HG02870 (cell line): Measurements from ENCODE around the gene SPAG16.

Experiments
- ATAC-seq: cut with Tn5 transposase; IDR thresholded peaks from one replicate; pipeline ENCODE4 v1.9.1; 2021; ENCODE audit warnings: mild to moderate bottlenecking, moderate library complexity; ENCODE audit not compliant: unreplicated experiment

SPAG16 gene

DNA sequence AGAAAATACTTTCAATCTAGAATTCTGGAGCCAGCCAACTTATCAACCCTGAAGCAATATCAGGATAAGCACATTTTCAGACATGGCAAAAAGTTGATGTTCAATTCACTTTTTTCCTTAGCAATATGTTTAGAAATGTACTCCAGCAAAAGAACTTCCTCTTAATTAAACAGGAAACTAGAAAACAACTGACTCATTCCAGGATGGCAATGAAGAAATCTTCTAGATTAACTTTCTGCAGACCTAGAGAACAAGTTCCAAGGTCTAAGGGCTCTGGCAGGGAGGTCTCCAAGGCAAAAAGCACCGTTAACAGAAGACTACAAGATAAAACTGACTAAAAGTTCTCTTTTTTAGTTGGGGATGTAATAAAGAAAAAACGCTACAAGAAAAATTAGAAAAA, 1057.4 kb downstream of the SPAG16 start:
- ATAC-seq, result no peak

DNA sequence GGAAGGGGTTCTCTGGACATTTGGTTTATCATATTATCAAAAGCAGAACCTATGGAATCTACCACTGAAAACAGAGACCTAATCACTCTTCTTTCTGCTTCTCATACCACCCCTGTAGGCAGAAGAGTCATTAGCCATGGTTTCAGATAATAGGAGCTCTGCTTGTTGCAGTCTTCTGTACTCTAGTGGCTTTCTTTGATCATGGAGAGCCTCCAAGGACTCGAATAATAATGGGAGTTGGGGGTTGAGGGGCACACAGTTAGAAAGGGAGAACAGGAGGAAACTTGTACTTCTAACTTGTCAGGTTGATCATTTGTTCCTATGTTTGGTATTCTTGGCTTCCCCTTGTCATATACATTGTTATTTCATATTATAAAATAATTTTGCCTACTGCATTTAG, 1074.2 kb downstream of the SPAG16 start:
- no peak for ATAC-seq

GRCh38 chr2:214361116-214361515, 1076.9 kb downstream of the SPAG16 start:
- no peak for ATAC-seq

- no peak for ATAC-seq
Measured at GRCh38 chr2:214365549-214365948, 1081.3 kb downstream of the SPAG16 start.

DNA sequence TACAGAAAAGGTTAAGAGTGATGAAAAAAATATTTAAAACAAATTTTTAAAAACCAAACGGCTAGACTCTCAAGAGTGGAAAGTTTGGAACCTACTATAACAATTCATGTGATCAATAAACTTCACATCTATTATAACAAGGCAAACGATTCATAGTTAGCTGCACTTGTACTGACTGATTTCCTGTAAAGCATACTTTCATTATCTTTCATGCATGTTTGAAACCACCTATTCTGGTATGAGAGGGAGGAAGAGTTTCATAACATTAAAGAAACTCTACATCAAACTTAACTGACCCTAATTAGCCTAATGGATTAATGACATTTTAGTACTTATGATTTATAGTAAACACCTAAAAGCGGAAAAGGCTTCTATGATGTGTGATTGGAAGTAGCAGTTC, 1082.9 kb downstream of the SPAG16 start:
- no peak for ATAC-seq

- ATAC-seq, result no peak
Measured at GRCh38 chr2:214376618-214377285, 1092.5 kb downstream of the SPAG16 start.

- no peak for ATAC-seq
Measured at GRCh38 chr2:214377286-214377624, 1093.0 kb downstream of the SPAG16 start.

- no peak for ATAC-seq
Measured at GRCh38 chr2:214378455-214379103, 1094.3 kb downstream of the SPAG16 start.

DNA sequence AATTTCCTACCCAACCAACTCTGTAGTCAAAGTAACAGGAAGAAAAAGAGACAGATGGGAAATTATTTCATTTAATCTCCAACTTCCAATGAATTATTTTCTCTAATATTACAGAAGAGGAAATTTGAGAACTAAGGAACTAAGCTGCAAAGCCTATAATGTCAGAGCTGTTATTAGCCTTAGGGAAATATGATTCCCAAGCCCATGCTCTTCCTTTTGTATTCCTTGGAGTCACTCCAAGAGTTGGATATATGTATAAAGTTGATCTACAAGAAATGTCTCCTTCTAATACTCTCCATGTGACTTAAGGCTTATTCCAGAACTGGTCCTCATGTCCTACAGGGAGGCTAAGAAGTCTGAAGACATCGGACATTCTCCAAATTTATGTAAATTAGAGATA, 1095.0 kb downstream of the SPAG16 start:
- no peak for ATAC-seq

DNA sequence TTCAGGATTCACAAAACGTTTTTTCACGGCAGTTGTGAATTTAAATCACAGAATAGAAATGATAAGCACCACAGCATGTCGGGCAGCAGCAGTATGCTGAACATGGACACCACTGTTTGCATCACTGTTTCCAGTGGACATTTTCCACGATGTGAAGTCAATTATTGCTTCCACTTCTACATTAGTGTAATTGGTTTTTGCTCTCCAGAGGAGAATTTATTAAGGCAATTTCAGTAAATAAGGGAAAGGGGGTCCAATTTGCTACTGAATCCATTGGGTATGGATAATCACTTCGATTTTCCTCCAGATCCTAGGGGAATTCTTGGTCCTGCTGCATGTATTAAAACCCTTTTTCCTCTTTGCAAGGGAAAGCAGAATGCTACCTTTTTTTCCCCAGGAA, 1096.4 kb downstream of the SPAG16 start:
- no peak for ATAC-seq

GRCh38 chr2:214382229-214382628, 1098.0 kb downstream of the SPAG16 start:
- ATAC-seq, result no peak

GRCh38 chr2:214386720-214387119, 1102.5 kb downstream of the SPAG16 start:
- ATAC-seq, result no peak

GRCh38 chr2:214389334-214389733, 1105.1 kb downstream of the SPAG16 start:
- ATAC-seq, result no peak

GRCh38 chr2:214393796-214394195, 1109.5 kb downstream of the SPAG16 start:
- ATAC-seq, result no peak

- ATAC-seq, result no peak
Measured at GRCh38 chr2:214395040-214395439, 1110.8 kb downstream of the SPAG16 start.

GRCh38 chr2:214401580-214401979, 1117.3 kb downstream of the SPAG16 start:
- ATAC-seq, result no peak

GRCh38 chr2:214410128-214410775, 1126.0 kb downstream of the SPAG16 start:
- no peak for ATAC-seq

- ATAC-seq, result no peak
Measured at GRCh38 chr2:214410918-214411554, 1126.8 kb downstream of the SPAG16 start, which contains the start of gene VWC2L. Gene VWC2L (plus strand): TSS chr2:214411054. CDS start chr2:214414194, 3,140 bp downstream.

DNA sequence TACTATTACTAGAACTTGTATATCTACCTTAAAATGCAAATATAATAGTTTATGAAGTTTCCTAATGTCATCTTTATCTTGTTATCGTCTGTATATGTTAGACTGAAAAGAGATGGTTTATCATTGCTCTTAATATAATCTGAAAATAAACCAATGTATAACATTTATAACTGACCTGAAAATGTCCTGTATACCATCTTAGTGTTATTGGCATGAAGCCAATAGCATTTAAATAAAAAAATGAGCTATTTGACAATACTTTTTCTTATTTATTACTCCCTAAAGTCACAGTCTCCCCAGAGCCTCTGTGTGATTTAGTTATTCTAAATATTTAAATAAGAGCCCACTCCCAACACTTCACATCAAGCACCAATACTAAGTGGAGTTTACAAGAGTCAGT, 1128.4 kb downstream of the SPAG16 start:
- ATAC-seq, result no peak

DNA sequence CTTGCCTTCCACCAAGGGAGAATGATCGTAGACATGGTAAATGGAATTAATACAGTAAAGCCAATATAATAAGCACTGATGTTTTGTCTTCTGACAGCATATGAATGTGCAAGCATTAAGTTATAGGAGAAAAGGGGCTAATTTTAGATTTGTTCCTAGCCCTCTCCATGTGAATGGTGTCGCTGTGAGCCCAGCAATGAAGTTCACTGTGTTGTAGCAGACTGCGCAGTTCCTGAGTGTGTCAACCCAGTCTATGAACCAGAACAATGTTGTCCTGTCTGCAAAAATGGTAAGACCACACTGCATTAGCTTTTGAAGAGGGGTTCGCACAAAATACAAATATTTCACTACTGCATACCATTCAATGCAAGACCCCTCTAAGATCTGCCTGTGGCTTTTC, 1152.2 kb downstream of the SPAG16 start:
- no peak for ATAC-seq

GRCh38 chr2:214450118-214450894, 1166.0 kb downstream of the SPAG16 start:
- ATAC-seq, result no peak
